PC-3 (cell line): ENCODE measurements around the gene PPP1R14C.
"Not testable (repeated sequence)": the region's sequence is repeated elsewhere in the genome, so short reads cannot be mapped to it uniquely, and the experiment has no call there.

Experiments used
- CTCF ChIP-seq: fragments of 300-600 bp; sonication (generic); conservative IDR thresholded peaks from 2 replicates; pipeline ENCODE4 v1.5.1; 2017; ENCODE audit warnings: antibody characterized with exemption, low read depth, mild to moderate bottlenecking, low read length
- EZH2 ChIP-seq: fragments of 300-600 bp; sonication (generic); IDR thresholded peaks from one replicate; pipeline ENCODE4 v1.6.1; 2017; ENCODE audit warnings: antibody characterized with exemption, mild to moderate bottlenecking, low read length; ENCODE audit not compliant: unreplicated experiment
- EZH2phosphoT487 ChIP-seq: fragments of 300-600 bp; sonication (generic); IDR thresholded peaks from 2 replicates; pipeline ENCODE4 v1.6.1; 2018; ENCODE audit warnings: mild to moderate bottlenecking, antibody characterized with exemption, low read length, borderline replicate concordance

- TF ChIP-seq EZH2, CTCF, EZH2phosphoT487: not testable (repeated sequence)
These were observed 98.9 kb downstream of the PPP1R14C start for GRCh38 chr6:150241756-150242155.
